H1 (cell line): ENCODE measurements around the gene TTC3. TPM values are rescaled to one million over a fixed set of nuclear protein-coding genes. Genes with fewer than 3 reads are reported as not detected.

ENCODE experiments used
- CTCF ChIA-PET: fragments of 300-600 bp; sonication (Branson Sonifier 250); formaldehyde crosslinking; loops from one replicate; lab custom pipeline; 2021; ENCODE audit not compliant: partially characterized antibody; lab: Charles Lee
- POLR2A ChIA-PET: fragments of 300-600 bp; sonication (Branson Sonifier 250); formaldehyde crosslinking; loops from one replicate; lab custom pipeline; 2021; ENCODE audit warnings: inconsistent platforms; ENCODE audit not compliant: partially characterized antibody; lab: Charles Lee
- DNase-seq, 2 experiments: peaks; one replicate each; pipeline versions ENCODE4 v3.0.0 to v3.0.0-alpha.2; 2010 to 2022; ENCODE audit warnings: low spot score in 2 of 2, low read depth in 1 of 2, mixed read lengths in 1 of 2
- FAIRE-seq: peaks from 2 replicates; lab custom pipeline; 2011; peaks lifted over from hg19 to GRCh38; lab: Jason Lieb, UNC
- H2AFZ ChIP-seq: 2 replicates; pipeline ENCODE4 v1.8.1; 2012; ENCODE audit warnings: low read length, inconsistent platforms
- H2AK5ac ChIP-seq: 2 replicates; pipeline ENCODE4 v1.6.1; 2013; ENCODE audit warnings: low read depth, low read length
- H2BK120ac ChIP-seq: replicated peaks from 2 replicates; pipeline ENCODE3; 2013; ENCODE audit warnings: low read depth, low read length, inconsistent platforms
- H2BK12ac ChIP-seq: 2 replicates; pipeline ENCODE4 v1.6.1; 2013; ENCODE audit warnings: low read depth, low read length
- H2BK15ac ChIP-seq: 2 replicates; pipeline ENCODE4 v1.6.1; 2013; ENCODE audit warnings: low read length
- H2BK20ac ChIP-seq: 2 replicates; pipeline ENCODE4 v1.6.1; 2013; ENCODE audit warnings: low read length
- H2BK5ac ChIP-seq: 2 replicates; pipeline ENCODE4 v1.6.1; 2013; ENCODE audit warnings: low read depth, low read length
- H3K14ac ChIP-seq: 2 replicates; pipeline ENCODE4 v1.6.1; 2013; ENCODE audit warnings: inconsistent platforms; ENCODE audit not compliant: insufficient read length
- H3K18ac ChIP-seq: 2 replicates; pipeline ENCODE4 v1.6.1; 2013; ENCODE audit warnings: low read length; ENCODE audit errors: extremely low read depth
- H3K23ac ChIP-seq: 2 replicates; pipeline ENCODE4 v1.6.1; 2013; ENCODE audit warnings: inconsistent platforms; ENCODE audit not compliant: insufficient read length
- H3K23me2 ChIP-seq: 2 replicates; pipeline ENCODE4 v1.6.1; 2013; ENCODE audit warnings: low read depth, low read length
- H3K27ac ChIP-seq: 2 replicates; pipeline ENCODE4 v1.6.1; 2011; ENCODE audit warnings: low read depth, low read length, inconsistent platforms
- H3K27me3 ChIP-seq, 4 experiments: replicated peaks in 1 of 4; 1 replicate in 1 of 4; 2 replicates in 3 of 4; pipeline versions ENCODE4 v1.6.1 to v1.8.1; 2011 to 2013; ENCODE audit warnings: low read length in 3 of 4, mild to moderate bottlenecking in 3 of 4, inconsistent platforms in 2 of 4, mixed read lengths in 2 of 4, moderate library complexity in 1 of 4; ENCODE audit not compliant: control insufficient read depth in 3 of 4, insufficient read depth in 3 of 4; ENCODE audit errors: extremely low read depth in 1 of 4
- H3K36me3 ChIP-seq, 4 experiments: 2 replicates each; pipeline versions ENCODE4 v1.6.1 to v1.8.1; 2011 to 2013; ENCODE audit warnings: mild to moderate bottlenecking in 4 of 4, low read length in 3 of 4, moderate library complexity in 2 of 4, control low read depth in 1 of 4, inconsistent platforms in 1 of 4; ENCODE audit not compliant: insufficient read depth in 4 of 4, control insufficient read depth in 2 of 4
- H3K4ac ChIP-seq: replicated peaks from 2 replicates; pipeline ENCODE3; 2013; ENCODE audit warnings: low read length, low read depth, mixed read lengths, inconsistent platforms; ENCODE audit not compliant: insufficient read length
- H3K4me1 ChIP-seq, 4 experiments: replicated peaks in 1 of 4; 1 replicate in 1 of 4; 2 replicates in 3 of 4; pipeline versions ENCODE4 v1.6.1 to v1.8.1; 2011 to 2013; ENCODE audit warnings: low read length in 3 of 4, inconsistent platforms in 2 of 4, mixed read lengths in 1 of 4; ENCODE audit not compliant: insufficient read depth in 4 of 4, control insufficient read depth in 3 of 4
- H3K4me2 ChIP-seq, 2 experiments: 2 replicates each; pipeline versions ENCODE4 v1.6.1 to v1.8.1; 2011 to 2013; ENCODE audit warnings: low read depth in 2 of 2, low read length in 2 of 2, control low read depth in 1 of 2, inconsistent platforms in 1 of 2, mild to moderate bottlenecking in 1 of 2; ENCODE audit not compliant: insufficient read depth in 1 of 2
- H3K4me3 ChIP-seq, 4 experiments: fragments of 200-600, 300-600 bp in 1 of 4; sonication (generic), shearing (Covaris generic), sonication (Bioruptor Twin) in 1 of 4; 2 replicates each; pipeline versions ENCODE4 v1.5.1 to v1.8.1; 2011 to 2016; ENCODE audit warnings: low read length in 4 of 4, low read depth in 3 of 4, control low read depth in 2 of 4, inconsistent platforms in 2 of 4, mild to moderate bottlenecking in 2 of 4, mixed read lengths in 1 of 4, moderate library complexity in 1 of 4; ENCODE audit not compliant: insufficient read depth in 2 of 4; ENCODE audit errors: extremely low read depth in 1 of 4
- H3K56ac ChIP-seq: replicated peaks from 2 replicates; pipeline ENCODE3; 2013; ENCODE audit warnings: low read depth, mild to moderate bottlenecking, mixed read lengths, low read length, inconsistent platforms; ENCODE audit not compliant: insufficient read length
- H3K79me1 ChIP-seq: 2 replicates; pipeline ENCODE4 v1.6.1; 2013; ENCODE audit warnings: low read depth, low read length, control low read depth
- H3K79me2 ChIP-seq, 2 experiments: 2 replicates each; pipeline versions ENCODE4 v1.6.1 to v1.8.1; 2012 to 2013; ENCODE audit warnings: low read length in 2 of 2, mild to moderate bottlenecking in 2 of 2, inconsistent platforms in 1 of 2; ENCODE audit not compliant: insufficient read depth in 2 of 2, control insufficient read depth in 1 of 2
- H3K9ac ChIP-seq, 4 experiments: replicated peaks in 1 of 4; 1 replicate in 1 of 4; 2 replicates in 3 of 4; pipeline versions ENCODE4 v1.6.1 to v1.8.1; 2011 to 2013; ENCODE audit warnings: low read depth in 3 of 4, low read length in 3 of 4, control low read depth in 2 of 4, mild to moderate bottlenecking in 2 of 4, moderate library complexity in 2 of 4, inconsistent platforms in 1 of 4; ENCODE audit errors: extremely low read depth in 1 of 4
- H3K9me3 ChIP-seq, 2 experiments: 2 replicates each; pipeline versions ENCODE4 v1.6.1 to v1.8.1; 2012 to 2013; ENCODE audit warnings: mild to moderate bottlenecking in 2 of 2, moderate library complexity in 2 of 2, control low read depth in 1 of 2, inconsistent platforms in 1 of 2, low read depth in 1 of 2, low read length in 1 of 2, mixed read lengths in 1 of 2; ENCODE audit not compliant: insufficient read depth in 2 of 2
- H4K20me1 ChIP-seq, 2 experiments: replicated peaks in 1 of 2; 2 replicates each; pipeline versions ENCODE3 to v1.8.1; 2011 to 2013; ENCODE audit warnings: inconsistent platforms in 2 of 2, low read length in 2 of 2, mild to moderate bottlenecking in 1 of 2; ENCODE audit not compliant: insufficient read depth in 2 of 2, control insufficient read depth in 1 of 2
- H4K5ac ChIP-seq: 2 replicates; pipeline ENCODE4 v1.6.1; 2013; ENCODE audit warnings: low read length, low read depth, mixed read lengths, inconsistent platforms; ENCODE audit not compliant: insufficient read length
- H4K8ac ChIP-seq: 2 replicates; pipeline ENCODE4 v1.8.0; 2013; ENCODE audit warnings: mild to moderate bottlenecking, moderate library complexity, low read length, inconsistent platforms; ENCODE audit not compliant: insufficient read depth; ENCODE audit errors: extremely low read depth
- H4K91ac ChIP-seq: replicated peaks from 2 replicates; pipeline ENCODE3; 2013; ENCODE audit warnings: low read length, mixed read lengths, inconsistent platforms; ENCODE audit not compliant: insufficient read length
- CREB1 ChIP-seq: IDR thresholded peaks from 2 replicates; pipeline ENCODE4 v1.6.1; 2012; ENCODE audit warnings: inconsistent platforms
- CTBP2 ChIP-seq: IDR thresholded peaks from 2 replicates; pipeline ENCODE4 v1.7.0; 2011; ENCODE audit warnings: borderline replicate concordance, mild to moderate bottlenecking, moderate library complexity, mixed read lengths, low read length; ENCODE audit not compliant: insufficient read depth, insufficient read length
- CTCF ChIP-seq, 3 experiments: IDR thresholded peaks; 1 replicate in 2 of 3; 2 replicates in 1 of 3; pipeline versions ENCODE4 v1.5.1 to v1.6.1; 2011; ENCODE audit warnings: low read length in 3 of 3, mild to moderate bottlenecking in 3 of 3, inconsistent platforms in 2 of 3, low read depth in 1 of 3, moderate library complexity in 1 of 3; ENCODE audit not compliant: insufficient read depth in 1 of 3; ENCODE audit errors: control extremely low read depth in 1 of 3
- MAFK ChIP-seq: IDR thresholded peaks from 2 replicates; pipeline ENCODE4 v1.6.1; 2012; ENCODE audit warnings: low read depth, mild to moderate bottlenecking, improper control_type of control experiment, low read length
- POLR2AphosphoS5 ChIP-seq: IDR thresholded peaks from 2 replicates; pipeline ENCODE4 v1.6.1; 2011; ENCODE audit warnings: low read depth, low read length
- POU5F1 ChIP-seq: IDR thresholded peaks from 2 replicates; pipeline ENCODE4 v1.6.1; 2011; ENCODE audit warnings: low read depth, mild to moderate bottlenecking, low read length, moderate library complexity
- SP2 ChIP-seq: IDR thresholded peaks from 2 replicates; pipeline ENCODE4 v1.6.1; 2012; ENCODE audit warnings: mild to moderate bottlenecking, low read length, inconsistent platforms
- TEAD4 ChIP-seq: IDR thresholded peaks from 2 replicates; pipeline ENCODE4 v1.6.1; 2012; ENCODE audit warnings: low read depth, low read length, inconsistent platforms, mixed read lengths
- ZNF274 ChIP-seq: IDR thresholded peaks from 2 replicates; pipeline ENCODE4 v1.7.0; 2012; ENCODE audit warnings: low read length, borderline replicate concordance; ENCODE audit errors: extremely low read depth
- whole genome bisulfite sequencing, 2 experiments: shearing (Covaris generic) in 1 of 2; methylation state at CpG; one replicate each; pipeline versions ENCODE4 v1.1.6 to v1.1.7; 2013 to 2015; ENCODE audit warnings: low lambda C conversion rate in 2 of 2, mixed read lengths in 2 of 2, inconsistent platforms in 1 of 2, low coverage in 1 of 2, missing lambda C conversion rate in 1 of 2; ENCODE audit not compliant: insufficient replicate concordance in 2 of 2, insufficient coverage in 1 of 2, insufficient read length in 1 of 2; ENCODE audit errors: extremely low coverage in 1 of 2, missing lambda C conversion rate in 1 of 2; 5-methylcytosine and 5-hydroxymethylcytosine counted together
- polyA plus RNA-seq, 7 experiments: library from polyadenylated mRNA; depleted of rRNA in 3 of 7; stranded (reverse) in 5 of 7; unstranded in 2 of 7; fragments of >200 nt in 5 of 7; fragments of 200-250 nt in 2 of 7; gene quantifications; 1 replicate in 5 of 7; 2 replicates in 1 of 7; 4 replicates in 1 of 7; pipeline versions ENCODE4 v1.2.1 to v1.2.3, GENCODE V29; 2011 to 2013; ENCODE audit warnings: missing spikeins in 2 of 7, mixed read lengths in 2 of 7
- total RNA-seq: library from RNA; stranded (reverse); fragmentation: NEBNext Ultra II Directional; extraction: Animal tissue kit (Norgen Biotek cat#: 25700); gene quantifications from 2 replicates; pipeline ENCODE4 v1.2.1, GENCODE V29; 2021

TTC3 gene
- total and polyA plus RNA-seq, 2 of the 8 experiments (the other 6 are each of a cell fraction or from before 2014, with no cell fraction given), result 11.0 to 36.2 TPM

DNA sequence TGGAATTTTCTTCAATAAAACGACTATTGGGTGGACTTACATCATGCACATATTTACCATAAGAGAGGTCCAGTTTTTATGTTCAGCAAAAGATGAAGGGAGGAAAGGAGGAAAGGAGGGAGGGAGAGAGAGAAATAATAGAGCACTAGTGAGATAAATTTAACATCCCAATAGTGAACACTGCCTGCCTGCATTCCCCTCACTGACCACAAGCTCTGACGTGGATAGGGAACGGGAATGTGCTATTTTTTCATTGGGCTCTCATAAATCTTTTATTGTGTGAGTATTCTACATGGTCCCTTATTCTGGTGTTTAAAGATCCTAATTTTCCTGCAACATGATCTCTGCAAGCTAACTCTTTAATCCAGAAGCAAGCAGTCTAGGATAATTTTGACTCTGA, 82.1 kb downstream of the TTC3 start:
- H3K79me2 ChIP-seq, result no peaks in the 10 kb centered on the region
- DNase-seq, result no peak
- H4K91ac ChIP-seq, result no peak overlapping the region
- no peak overlapping the region for H3K56ac ChIP-seq
- no peak overlapping the region for H3K4me2 ChIP-seq
- FAIRE-seq, result peak; percentile 55
- no peak overlapping the region for H4K5ac ChIP-seq
- H3K18ac ChIP-seq, result no peak overlapping the region
- no peaks in the 10 kb centered on the region for H4K20me1 ChIP-seq
- H2BK15ac ChIP-seq, result no peak overlapping the region
- no peak overlapping the region for H3K27ac ChIP-seq
- H3K23ac ChIP-seq, result no peak overlapping the region
- no peak overlapping the region for H2BK120ac ChIP-seq
- peaks cover 0 to 3% (median 1%) of the 10 kb centered on the region in 4 experiments; a peak in 2 of 8 replicates for H3K36me3 ChIP-seq
- ChIA-PET CTCF (interaction anchor here (1.0 to 1.8 kb wide), 4 partner anchors 10 to 21 kb away, joined by 3 to 5 read pairs (median 3); no protein-coding TSS in a partner anchor), POLR2A (interaction anchor here (1.9 kb wide), 1 partner anchor 83 kb away, joined by 4 read pairs; the partner anchor contains the start of genes PIGP and TTC3)
- H3K23me2 ChIP-seq, result no peaks in the 10 kb centered on the region
- H2BK5ac ChIP-seq, result no peak overlapping the region
- H3K4me1 ChIP-seq, result peaks cover 0 to 4% (median 2%) of the 10 kb centered on the region in 4 experiments; a peak in 3 of 7 replicates
- H3K4ac ChIP-seq, result no peak overlapping the region
- no peak overlapping the region for H2AK5ac ChIP-seq
- no peak for TF ChIP-seq POU5F1
- 0 out of 2 replicates have a peak, but pooled peaks have one; percentile 5 for TF ChIP-seq TEAD4
- no peak for TF ChIP-seq POLR2AphosphoS5
- TF ChIP-seq SP2, result no peak
- TF ChIP-seq CREB1, result 0 out of 2 replicates have a peak, but pooled peaks have one; percentile 25
- peak in 2 of 3 experiments; percentile 1 to 25; a peak in 1 of 4 replicates for TF ChIP-seq CTCF (IDR thresholded peaks at IDR 0.05; ENCODE audit: control extremely low read depth in 1 of 3, insufficient read depth in 1 of 3, low read depth in 1 of 3, low read length in 3 of 3)
- TF ChIP-seq CTBP2, result no peak
- TF ChIP-seq MAFK, result no peak
- TF ChIP-seq ZNF274, result no peak
- H3K27me3 ChIP-seq, result no peaks in the 10 kb centered on the region
- no peak overlapping the region for H3K14ac ChIP-seq
- H3K9ac ChIP-seq, result no peak overlapping the region
- no peak overlapping the region for H3K4me3 ChIP-seq
- no peak overlapping the region for H2BK12ac ChIP-seq
- no peak overlapping the region for H2AFZ ChIP-seq
- no peak overlapping the region for H4K8ac ChIP-seq
- 38% methylated on average over 3 of the region's 3 CpGs; no CpG with 5 or more reads in 1 of the 2 experiments for WGBS, 2 experiments
- no peak overlapping the region for H2BK20ac ChIP-seq
- no peaks in the 10 kb centered on the region for H3K9me3 ChIP-seq
- no peaks in the 10 kb centered on the region for H3K79me1 ChIP-seq
